ENCODE data around the gene AADACL4. TPM values are rescaled to one million over a fixed set of nuclear protein-coding genes. Genes with fewer than 3 reads are reported as not detected.

AADACL4 gene
- total and polyA plus RNA-seq, 9 of the 15 experiments (the other 6 are each of a cell fraction or from before 2014, with no cell fraction given) = not detected

DNA sequence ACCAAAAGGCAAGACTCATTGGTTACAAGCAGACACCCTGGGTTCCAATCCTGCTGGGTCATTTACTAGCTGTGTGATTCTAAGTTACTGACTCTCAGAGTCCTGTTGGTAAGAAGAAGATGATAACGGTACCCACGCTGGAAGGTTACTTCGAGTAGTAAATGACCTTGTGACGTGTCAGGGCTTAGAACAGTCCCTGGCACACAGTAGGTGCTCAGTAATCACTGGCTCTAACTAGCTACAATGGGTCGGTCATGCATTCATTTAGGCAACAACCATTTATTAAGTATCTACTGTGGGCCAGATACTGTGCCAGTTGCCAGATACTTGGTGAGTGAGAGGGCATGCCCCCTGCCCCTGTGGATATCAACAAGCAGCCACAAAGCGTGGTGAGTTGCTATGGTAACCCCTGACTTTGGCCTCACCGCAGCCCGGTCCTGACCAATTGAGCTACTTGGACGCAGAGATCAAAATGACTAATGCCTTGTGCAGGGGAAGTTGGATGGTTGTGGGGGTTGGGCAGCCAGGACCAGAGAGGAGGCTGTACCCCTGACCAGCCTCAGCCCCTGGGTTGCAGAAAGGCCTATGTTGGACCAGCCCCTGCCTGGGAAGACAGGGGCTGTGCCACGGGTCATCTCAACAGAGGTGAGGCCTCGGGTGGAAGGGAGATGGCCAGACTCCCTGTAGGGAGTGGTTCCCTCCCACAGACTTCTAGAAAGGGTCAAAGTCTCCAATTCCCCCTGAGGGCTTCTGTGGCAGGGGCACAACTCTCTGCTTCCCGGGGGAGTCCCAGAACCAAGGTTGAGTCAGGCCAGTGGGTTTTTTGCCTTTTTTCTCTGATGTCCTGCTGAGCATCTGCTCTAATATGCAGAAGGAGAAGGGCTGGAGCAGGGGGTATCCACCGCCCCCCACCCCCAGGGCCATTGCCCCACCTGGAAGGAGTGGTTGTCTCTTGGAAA, 41.9 kb upstream of the AADACL4 start (continued):
- TF ChIP-seq, protein P1, sequence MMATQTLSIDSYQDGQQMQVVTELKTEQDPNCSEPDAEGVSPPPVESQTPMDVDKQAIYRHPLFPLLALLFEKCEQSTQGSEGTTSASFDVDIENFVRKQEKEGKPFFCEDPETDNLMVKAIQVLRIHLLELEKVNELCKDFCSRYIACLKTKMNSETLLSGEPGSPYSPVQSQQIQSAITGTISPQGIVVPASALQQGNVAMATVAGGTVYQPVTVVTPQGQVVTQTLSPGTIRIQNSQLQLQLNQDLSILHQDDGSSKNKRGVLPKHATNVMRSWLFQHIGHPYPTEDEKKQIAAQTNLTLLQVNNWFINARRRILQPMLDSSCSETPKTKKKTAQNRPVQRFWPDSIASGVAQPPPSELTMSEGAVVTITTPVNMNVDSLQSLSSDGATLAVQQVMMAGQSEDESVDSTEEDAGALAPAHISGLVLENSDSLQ (IDR thresholded peaks at IDR 0.05) = no peak
- TF ChIP-seq RBM25 (IDR thresholded peaks at IDR 0.05; ENCODE audit: low read depth, low read length, severe bottlenecking) (no peak), TAF1 (IDR thresholded peaks at IDR 0.05; ENCODE audit: control insufficient read depth, extremely low read depth, insufficient read depth, low read length, severe bottlenecking) (no peak), DLX4 (CRISPR knock-in tag; IDR thresholded peaks at IDR 0.05) (no peak), FOXA3 (CRISPR knock-in tag; conservative IDR thresholded peaks at IDR 0.05 in 1 of 2, IDR thresholded peaks at IDR 0.05 in 1 of 2) (peak in 1 of 2 experiments; percentile 85; a peak in 1 of 4 replicates), PRDM10 (IDR thresholded peaks at IDR 0.05; ENCODE audit: partially characterized antibody) (no peak), RREB1 (CRISPR knock-in tag; IDR thresholded peaks at IDR 0.05) (no peak), LARP7 (IDR thresholded peaks at IDR 0.05) (no peak), AFF1 (IDR thresholded peaks at IDR 0.05; ENCODE audit: low read depth in 1 of 2, partially characterized antibody in 2 of 2) (no peak)

Measured in K562 (cell line).